HG03521 (cell line): Measurements from ENCODE around the gene WNT7B.

Experiments used
- ATAC-seq: cut with Tn5 transposase; IDR thresholded peaks from one replicate; pipeline ENCODE4 v1.9.1; 2021; ENCODE audit warnings: mild to moderate bottlenecking, moderate library complexity; ENCODE audit not compliant: unreplicated experiment

Gene WNT7B

GRCh38 chr22:45933506-45934167, 43.3 kb downstream of the WNT7B start:
- ATAC-seq = no peak

GRCh38 chr22:45932071-45932470, 44.9 kb downstream of the WNT7B start:
- ATAC-seq = no peak

- no peak for ATAC-seq
Measured at GRCh38 chr22:45931042-45931441, 45.9 kb downstream of the WNT7B start.

- no peak for ATAC-seq
Measured at GRCh38 chr22:45930324-45930723, 46.6 kb downstream of the WNT7B start.

GRCh38 chr22:45929649-45930048, 47.3 kb downstream of the WNT7B start:
- no peak for ATAC-seq

- no peak for ATAC-seq
Measured at GRCh38 chr22:45928726-45929368, 48.1 kb downstream of the WNT7B start.

GRCh38 chr22:45927059-45927458, 49.9 kb downstream of the WNT7B start:
- ATAC-seq = no peak

- no peak for ATAC-seq
Measured at GRCh38 chr22:45926433-45926832, 50.5 kb downstream of the WNT7B start.

- no peak for ATAC-seq
Measured at GRCh38 chr22:45925811-45926351, 51.1 kb downstream of the WNT7B start.

GRCh38 chr22:45923835-45924234, 53.1 kb downstream of the WNT7B start:
- ATAC-seq = no peak

GRCh38 chr22:45923212-45923611, 53.8 kb downstream of the WNT7B start:
- ATAC-seq = no peak

GRCh38 chr22:45922661-45923060, 54.3 kb downstream of the WNT7B start:
- ATAC-seq = no peak

GRCh38 chr22:45922256-45922655, 54.7 kb downstream of the WNT7B start:
- no peak for ATAC-seq

- ATAC-seq = no peak
Measured at GRCh38 chr22:45919504-45920286, 57.3 kb downstream of the WNT7B start.

GRCh38 chr22:45918459-45919370, 58.2 kb downstream of the WNT7B start:
- ATAC-seq = no peak

GRCh38 chr22:45917700-45918458, 59.1 kb downstream of the WNT7B start:
- no peak for ATAC-seq

GRCh38 chr22:45917146-45917545, 59.8 kb downstream of the WNT7B start:
- no peak for ATAC-seq

- ATAC-seq = no peak
Measured at GRCh38 chr22:45916515-45916914, 60.4 kb downstream of the WNT7B start.

- ATAC-seq = no peak
Measured at GRCh38 chr22:45915841-45916240, 61.1 kb downstream of the WNT7B start.

- no peak for ATAC-seq
Measured at GRCh38 chr22:45915151-45915550, 61.8 kb downstream of the WNT7B start.
